Astrocyte (in vitro differentiated cells and primary cell): Measurements from ENCODE around the gene CPSF6. TPM values are rescaled to one million over a fixed set of nuclear protein-coding genes. Genes with fewer than 3 reads are reported as not detected.
A peak's percentile ranks its signal among the peaks of the same experiment; 100 is the strongest.

Experiments used
- DNase-seq: peaks from one replicate; pipeline ENCODE4 v3.0.0-alpha.2; 2010; ENCODE audit warnings: low read depth
- FAIRE-seq: peaks from 2 replicates; lab custom pipeline; 2011; peaks lifted over from hg19 to GRCh38; lab: Jason Lieb, UNC
- H2AFZ ChIP-seq: 2 replicates; pipeline ENCODE4 v1.6.0; 2012; ENCODE audit warnings: low read depth, low read length, inconsistent platforms
- H3K27ac ChIP-seq: 2 replicates; pipeline ENCODE4 v1.5.1; 2011; ENCODE audit warnings: low read depth, low read length, inconsistent platforms
- H3K27me3 ChIP-seq: 2 replicates; pipeline ENCODE4 v1.6.0; 2011; ENCODE audit warnings: low read length, inconsistent platforms; ENCODE audit not compliant: insufficient read depth
- H3K36me3 ChIP-seq: 2 replicates; pipeline ENCODE4 v1.5.1; 2011; ENCODE audit warnings: low read length, inconsistent platforms; ENCODE audit not compliant: insufficient read depth
- H3K4me1 ChIP-seq: 2 replicates; pipeline ENCODE4 v1.5.1; 2011; ENCODE audit warnings: low read length, inconsistent platforms; ENCODE audit not compliant: insufficient read depth
- H3K4me2 ChIP-seq: 2 replicates; pipeline ENCODE4 v1.6.0; 2012; ENCODE audit warnings: low read length, inconsistent platforms
- H3K4me3 ChIP-seq: 2 replicates; pipeline ENCODE4 v1.5.1; 2011; ENCODE audit warnings: low read depth, mild to moderate bottlenecking, low read length, inconsistent platforms; ENCODE audit not compliant: insufficient read depth
- H3K79me2 ChIP-seq: 2 replicates; pipeline ENCODE4 v1.6.0; 2012; ENCODE audit warnings: mild to moderate bottlenecking, low read length, inconsistent platforms; ENCODE audit not compliant: insufficient read depth
- H3K9ac ChIP-seq: 2 replicates; pipeline ENCODE4 v1.6.0; 2012; ENCODE audit warnings: mild to moderate bottlenecking, low read length, inconsistent platforms
- H3K9me3 ChIP-seq: 2 replicates; pipeline ENCODE4 v1.5.1; 2012; ENCODE audit warnings: low read depth, mild to moderate bottlenecking, low read length, inconsistent platforms; ENCODE audit not compliant: insufficient read depth
- H4K20me1 ChIP-seq: 2 replicates; pipeline ENCODE4 v1.6.0; 2012; ENCODE audit warnings: low read length, inconsistent platforms; ENCODE audit not compliant: insufficient read depth
- H3K27ac Mint-ChIP-seq: one replicate; pipeline ENCODE4 v1.8.0; 2021; ENCODE audit warnings: mild to moderate bottlenecking, mixed read lengths; ENCODE audit not compliant: unreplicated experiment
- H3K27me3 Mint-ChIP-seq: one replicate; pipeline ENCODE4 v1.8.0; 2021; ENCODE audit warnings: low read depth, mixed read lengths; ENCODE audit not compliant: unreplicated experiment
- H3K36me3 Mint-ChIP-seq: one replicate; pipeline ENCODE4 v1.8.0; 2021; ENCODE audit warnings: low read depth, mixed read lengths; ENCODE audit not compliant: unreplicated experiment
- H3K4me1 Mint-ChIP-seq: one replicate; pipeline ENCODE4 v1.8.0; 2021; ENCODE audit warnings: low read depth, mixed read lengths; ENCODE audit not compliant: unreplicated experiment
- H3K4me3 Mint-ChIP-seq: one replicate; pipeline ENCODE4 v1.8.0; 2021; ENCODE audit warnings: mild to moderate bottlenecking, moderate library complexity, mixed read lengths; ENCODE audit not compliant: unreplicated experiment
- H3K9me3 Mint-ChIP-seq: one replicate; pipeline ENCODE4 v1.8.0; 2021; ENCODE audit warnings: mild to moderate bottlenecking, mixed read lengths; ENCODE audit not compliant: unreplicated experiment
- EZH2 ChIP-seq: IDR thresholded peaks from 2 replicates; pipeline ENCODE4 v1.6.1; 2012; ENCODE audit warnings: mild to moderate bottlenecking, low read length, inconsistent platforms; ENCODE audit not compliant: insufficient read depth
- total RNA-seq: library from RNA; stranded (reverse); gene quantifications from 2 replicates; pipeline ENCODE4 v1.2.1, GENCODE V29; 2021
- TF ChIP-seq, protein P1 (sequence below): IDR thresholded peaks from 2 replicates; pipeline ENCODE4 v1.5.1; 2011; ENCODE audit warnings: low read depth, mild to moderate bottlenecking, inconsistent platforms, low read length, moderate library complexity; ENCODE audit not compliant: insufficient read depth

Gene CPSF6
- total RNA-seq, 1 donor from 2014 or later, result 68.3 TPM

DNA sequence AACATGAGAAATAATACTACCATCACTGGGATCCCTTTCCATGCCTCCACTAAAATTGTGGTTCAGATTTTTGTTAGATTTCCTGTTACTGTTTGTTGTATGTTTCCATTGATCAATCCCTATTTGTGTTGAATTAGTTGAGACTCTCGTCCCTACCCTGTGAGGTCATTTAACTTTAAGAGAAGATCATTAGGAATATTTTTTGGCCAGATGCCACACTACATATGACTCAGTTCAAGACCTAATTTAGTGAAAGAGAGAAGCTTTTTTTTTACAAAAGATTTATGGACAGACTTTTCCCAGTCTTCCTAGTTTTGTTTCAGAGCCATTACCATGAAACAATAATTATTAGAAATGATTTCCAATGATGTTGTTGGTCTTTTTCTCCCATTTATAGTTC, 35.5 kb downstream of the CPSF6 start:
- FAIRE-seq (peak; percentile 66), DNase-seq (peak; percentile 49)
- Mint-ChIP-seq H3K4me1 (peaks cover 8% of the 10 kb centered on the region), H3K27ac (no peak overlapping the region), H3K4me3 (no peak overlapping the region), H3K9me3 (no peaks in the 10 kb centered on the region), H3K27me3 (no peaks in the 10 kb centered on the region), H3K36me3 (peaks cover 4% of the 10 kb centered on the region)
- TF ChIP-seq EZH2, result no peak
- TF ChIP-seq, protein P1, sequence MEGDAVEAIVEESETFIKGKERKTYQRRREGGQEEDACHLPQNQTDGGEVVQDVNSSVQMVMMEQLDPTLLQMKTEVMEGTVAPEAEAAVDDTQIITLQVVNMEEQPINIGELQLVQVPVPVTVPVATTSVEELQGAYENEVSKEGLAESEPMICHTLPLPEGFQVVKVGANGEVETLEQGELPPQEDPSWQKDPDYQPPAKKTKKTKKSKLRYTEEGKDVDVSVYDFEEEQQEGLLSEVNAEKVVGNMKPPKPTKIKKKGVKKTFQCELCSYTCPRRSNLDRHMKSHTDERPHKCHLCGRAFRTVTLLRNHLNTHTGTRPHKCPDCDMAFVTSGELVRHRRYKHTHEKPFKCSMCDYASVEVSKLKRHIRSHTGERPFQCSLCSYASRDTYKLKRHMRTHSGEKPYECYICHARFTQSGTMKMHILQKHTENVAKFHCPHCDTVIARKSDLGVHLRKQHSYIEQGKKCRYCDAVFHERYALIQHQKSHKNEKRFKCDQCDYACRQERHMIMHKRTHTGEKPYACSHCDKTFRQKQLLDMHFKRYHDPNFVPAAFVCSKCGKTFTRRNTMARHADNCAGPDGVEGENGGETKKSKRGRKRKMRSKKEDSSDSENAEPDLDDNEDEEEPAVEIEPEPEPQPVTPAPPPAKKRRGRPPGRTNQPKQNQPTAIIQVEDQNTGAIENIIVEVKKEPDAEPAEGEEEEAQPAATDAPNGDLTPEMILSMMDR, result no peak
- Histone ChIP-seq H2AFZ (no peak overlapping the region), H3K36me3 (peaks cover 4% of the 10 kb centered on the region), H3K27me3 (no peaks in the 10 kb centered on the region), H3K27ac (no peak overlapping the region), H3K4me2 (no peak overlapping the region), H3K79me2 (no peaks in the 10 kb centered on the region), H3K4me3 (no peak overlapping the region), H3K9ac (no peak overlapping the region), H4K20me1 (peaks cover 6% of the 10 kb centered on the region), H3K4me1 (no peaks in the 10 kb centered on the region), H3K9me3 (no peaks in the 10 kb centered on the region)

DNA sequence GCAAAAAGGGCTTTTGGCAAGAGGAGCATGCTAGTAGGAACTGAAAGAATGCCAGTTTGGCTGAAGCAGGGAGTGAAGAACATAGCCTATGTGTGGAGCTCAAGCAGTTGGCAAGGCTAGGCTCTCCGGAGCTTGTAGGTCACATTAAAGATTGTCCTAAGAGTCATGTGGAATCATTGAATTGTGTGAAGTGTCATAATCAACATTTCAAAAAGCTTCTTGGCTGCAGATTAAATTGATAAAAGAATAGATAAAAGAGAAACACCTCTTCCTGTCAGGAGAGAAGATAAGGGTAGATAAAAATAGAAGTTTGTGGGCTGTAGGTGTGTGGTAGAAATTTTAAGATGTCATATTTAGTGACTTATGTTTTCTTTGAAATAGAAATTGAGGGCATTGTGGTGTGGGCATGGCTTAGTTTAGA, 36.1 kb downstream of the CPSF6 start:
- peaks cover 2% of the 10 kb centered on the region for H4K20me1 ChIP-seq
- Mint-ChIP-seq H3K27ac (no peak overlapping the region), H3K4me1 (peaks cover 6% of the 10 kb centered on the region), H3K9me3 (no peaks in the 10 kb centered on the region), H3K36me3 (peaks cover 4% of the 10 kb centered on the region), H3K4me3 (no peak overlapping the region), H3K27me3 (no peaks in the 10 kb centered on the region)
- H2AFZ ChIP-seq, result no peak overlapping the region
- no peak overlapping the region for H3K4me3 ChIP-seq
- no peak for FAIRE-seq
- no peak for DNase-seq
- no peaks in the 10 kb centered on the region for H3K79me2 ChIP-seq
- no peaks in the 10 kb centered on the region for H3K9me3 ChIP-seq
- no peak overlapping the region for H3K4me2 ChIP-seq
- H3K27me3 ChIP-seq, result no peaks in the 10 kb centered on the region
- no peak overlapping the region for H3K27ac ChIP-seq
- peaks cover 2% of the 10 kb centered on the region for H3K36me3 ChIP-seq
- H3K4me1 ChIP-seq, result no peaks in the 10 kb centered on the region
- H3K9ac ChIP-seq, result no peak overlapping the region
- TF ChIP-seq, protein P1, result no peak
- TF ChIP-seq EZH2, result no peak
